ENCODE results near the gene TCTN1.

Gene TCTN1

GRCh38 chr12:110656071-110656655, 42.2 kb downstream of the TCTN1 start:
- DNase-seq (ENCODE audit: insufficient read length, low spot score), result no peak
- TF ChIP-seq POLR2A (IDR thresholded peaks at IDR 0.05; ENCODE audit: low read depth, low read length), result no peak
- no peak for TF ChIP-seq PAX5 (IDR thresholded peaks at IDR 0.05; ENCODE audit: insufficient read depth, low read length, severe bottlenecking)
- no peak for TF ChIP-seq SPI1 (IDR thresholded peaks at IDR 0.05; ENCODE audit: low read depth, low read length)
- TF ChIP-seq TAF1 (IDR thresholded peaks at IDR 0.05; ENCODE audit: low read depth, low read length), result no peak
- no peak for TF ChIP-seq POU2F2 (IDR thresholded peaks at IDR 0.05; ENCODE audit: low read depth, low read length)
- no peak for TF ChIP-seq POLR2AphosphoS5 (IDR thresholded peaks at IDR 0.05; ENCODE audit: low read depth, low read length)
- no peak for FAIRE-seq

GRCh38 chr12:110657747-110658146, 43.8 kb downstream of the TCTN1 start:
- no peak for FAIRE-seq
- TF ChIP-seq POU2F2 (IDR thresholded peaks at IDR 0.05; ENCODE audit: low read depth, low read length) (no peak), POLR2A (IDR thresholded peaks at IDR 0.05; ENCODE audit: low read depth, low read length) (no peak), PAX5 (IDR thresholded peaks at IDR 0.05; ENCODE audit: insufficient read depth, low read length, severe bottlenecking) (no peak), POLR2AphosphoS5 (IDR thresholded peaks at IDR 0.05; ENCODE audit: low read depth, low read length) (no peak), TAF1 (IDR thresholded peaks at IDR 0.05; ENCODE audit: low read depth, low read length) (no peak), SPI1 (IDR thresholded peaks at IDR 0.05; ENCODE audit: low read depth, low read length) (no peak)
- DNase-seq (ENCODE audit: insufficient read length, low spot score), result no peak

- DNase-seq (ENCODE audit: insufficient read length, low spot score) (no peak), FAIRE-seq (peak; percentile 51)
- TF ChIP-seq PAX5 (IDR thresholded peaks at IDR 0.05; ENCODE audit: insufficient read depth, low read length, severe bottlenecking), result no peak
- no peak for TF ChIP-seq POLR2A (IDR thresholded peaks at IDR 0.05; ENCODE audit: low read depth, low read length)
- no peak for TF ChIP-seq TAF1 (IDR thresholded peaks at IDR 0.05; ENCODE audit: low read depth, low read length)
- TF ChIP-seq SPI1 (IDR thresholded peaks at IDR 0.05; ENCODE audit: low read depth, low read length), result no peak
- TF ChIP-seq POU2F2 (IDR thresholded peaks at IDR 0.05; ENCODE audit: low read depth, low read length), result no peak
- TF ChIP-seq POLR2AphosphoS5 (IDR thresholded peaks at IDR 0.05; ENCODE audit: low read depth, low read length), result no peak
These were observed 44.3 kb downstream of the TCTN1 start for GRCh38 chr12:110658242-110658641.

GRCh38 chr12:110658878-110659277, 44.9 kb downstream of the TCTN1 start:
- no peak for TF ChIP-seq PAX5 (IDR thresholded peaks at IDR 0.05; ENCODE audit: insufficient read depth, low read length, severe bottlenecking)
- TF ChIP-seq TAF1 (IDR thresholded peaks at IDR 0.05; ENCODE audit: low read depth, low read length), result no peak
- TF ChIP-seq POLR2AphosphoS5 (IDR thresholded peaks at IDR 0.05; ENCODE audit: low read depth, low read length), result no peak
- no peak for TF ChIP-seq SPI1 (IDR thresholded peaks at IDR 0.05; ENCODE audit: low read depth, low read length)
- TF ChIP-seq POLR2A (IDR thresholded peaks at IDR 0.05; ENCODE audit: low read depth, low read length), result no peak
- no peak for TF ChIP-seq POU2F2 (IDR thresholded peaks at IDR 0.05; ENCODE audit: low read depth, low read length)
- DNase-seq (ENCODE audit: insufficient read length, low spot score), result no peak
- FAIRE-seq, result no peak

- FAIRE-seq (peak; percentile 99), DNase-seq (ENCODE audit: insufficient read length, low spot score) (peak; percentile 66)
- TF ChIP-seq PAX5 (IDR thresholded peaks at IDR 0.05; ENCODE audit: insufficient read depth, low read length, severe bottlenecking) (peak; percentile 31), POLR2AphosphoS5 (IDR thresholded peaks at IDR 0.05; ENCODE audit: low read depth, low read length) (no peak)
These were observed 47.5 kb downstream of the TCTN1 start for GRCh38 chr12:110661337-110661972.

GRCh38 chr12:110666892-110667291, 53.0 kb downstream of the TCTN1 start:
- TF ChIP-seq SPI1 (IDR thresholded peaks at IDR 0.05; ENCODE audit: low read depth, low read length), result no peak
- no peak for TF ChIP-seq POU2F2 (IDR thresholded peaks at IDR 0.05; ENCODE audit: low read depth, low read length)
- TF ChIP-seq PAX5 (IDR thresholded peaks at IDR 0.05; ENCODE audit: insufficient read depth, low read length, severe bottlenecking), result no peak
- no peak for TF ChIP-seq POLR2A (IDR thresholded peaks at IDR 0.05; ENCODE audit: low read depth, low read length)
- no peak for TF ChIP-seq POLR2AphosphoS5 (IDR thresholded peaks at IDR 0.05; ENCODE audit: low read depth, low read length)
- DNase-seq (ENCODE audit: insufficient read length, low spot score) (no peak), FAIRE-seq (peak; percentile 50)

GRCh38 chr12:110667671-110668070, 53.7 kb downstream of the TCTN1 start:
- FAIRE-seq (peak; percentile 77), DNase-seq (ENCODE audit: insufficient read length, low spot score) (no peak)
- TF ChIP-seq TAF1 (IDR thresholded peaks at IDR 0.05; ENCODE audit: low read depth, low read length), result no peak
- no peak for TF ChIP-seq SPI1 (IDR thresholded peaks at IDR 0.05; ENCODE audit: low read depth, low read length)
- no peak for TF ChIP-seq POLR2A (IDR thresholded peaks at IDR 0.05; ENCODE audit: low read depth, low read length)
- no peak for TF ChIP-seq PAX5 (IDR thresholded peaks at IDR 0.05; ENCODE audit: insufficient read depth, low read length, severe bottlenecking)
- no peak for TF ChIP-seq POU2F2 (IDR thresholded peaks at IDR 0.05; ENCODE audit: low read depth, low read length)
- TF ChIP-seq POLR2AphosphoS5 (IDR thresholded peaks at IDR 0.05; ENCODE audit: low read depth, low read length), result no peak

- DNase-seq (ENCODE audit: insufficient read length, low spot score), result no peak
- FAIRE-seq, result no peak
- no peak for TF ChIP-seq POU2F2 (IDR thresholded peaks at IDR 0.05; ENCODE audit: low read depth, low read length)
- TF ChIP-seq PAX5 (IDR thresholded peaks at IDR 0.05; ENCODE audit: insufficient read depth, low read length, severe bottlenecking), result no peak
- peak; percentile 14; the same call in 1 of the 2 replicates for TF ChIP-seq POLR2AphosphoS5 (IDR thresholded peaks at IDR 0.05; ENCODE audit: low read depth, low read length)
- TF ChIP-seq SPI1 (IDR thresholded peaks at IDR 0.05; ENCODE audit: low read depth, low read length), result no peak
- peak; percentile 62; the same call in 1 of the 2 replicates for TF ChIP-seq POLR2A (IDR thresholded peaks at IDR 0.05; ENCODE audit: low read depth, low read length)
- TF ChIP-seq TAF1 (IDR thresholded peaks at IDR 0.05; ENCODE audit: low read depth, low read length), result no peak
These were observed 54.7 kb downstream of the TCTN1 start for GRCh38 chr12:110668480-110669192.

- DNase-seq (ENCODE audit: insufficient read length, low spot score), result no peak
- FAIRE-seq, result peak; percentile 97
- TF ChIP-seq SPI1 (IDR thresholded peaks at IDR 0.05; ENCODE audit: low read depth, low read length) (peak; percentile 94), POLR2AphosphoS5 (IDR thresholded peaks at IDR 0.05; ENCODE audit: low read depth, low read length) (0 out of 2 replicates have a peak, but pooled peaks have one; percentile 7), TAF1 (IDR thresholded peaks at IDR 0.05; ENCODE audit: low read depth, low read length) (no peak), POU2F2 (IDR thresholded peaks at IDR 0.05; ENCODE audit: low read depth, low read length) (no peak)
These were observed 55.2 kb downstream of the TCTN1 start for GRCh38 chr12:110669193-110669502.

Measured in GM12891 (cell line).